Measurements from ENCODE around the gene CFAP99.
A peak's percentile ranks its signal among the peaks of the same experiment; 100 is the strongest.
"Not testable (repeated sequence)": the region's sequence is repeated elsewhere in the genome, so short reads cannot be mapped to it uniquely, and the experiment has no call there.

CFAP99 gene

GRCh38 chr4:2449051-2449450, 30.3 kb downstream of the CFAP99 start:
- no peak for DNase-seq (ENCODE audit: low spot score)

- no peak for DNase-seq (ENCODE audit: low spot score)
Measured at GRCh38 chr4:2449511-2450392, 31.0 kb downstream of the CFAP99 start.

GRCh38 chr4:2450394-2451035, 31.8 kb downstream of the CFAP99 start:
- no peak for DNase-seq (ENCODE audit: low spot score)

- DNase-seq (ENCODE audit: low spot score): no peak
Measured at GRCh38 chr4:2451036-2451520, 32.3 kb downstream of the CFAP99 start.

- no peak for DNase-seq (ENCODE audit: low spot score)
Measured at GRCh38 chr4:2451821-2452785, 33.3 kb downstream of the CFAP99 start.

GRCh38 chr4:2457481-2458295, 38.9 kb downstream of the CFAP99 start:
- no peak for DNase-seq (ENCODE audit: low spot score)

- no peak for DNase-seq (ENCODE audit: low spot score)
Measured at GRCh38 chr4:2458546-2459491, 40.1 kb downstream of the CFAP99 start.

- DNase-seq (ENCODE audit: low spot score): no peak
Measured at GRCh38 chr4:2459589-2460349, 41.0 kb downstream of the CFAP99 start.

GRCh38 chr4:2461246-2461960, 42.6 kb downstream of the CFAP99 start:
- no peak for DNase-seq (ENCODE audit: low spot score)

GRCh38 chr4:2462218-2462991, 43.6 kb downstream of the CFAP99 start:
- DNase-seq (ENCODE audit: low spot score): peak; percentile 91

GRCh38 chr4:2462992-2463762, 44.4 kb downstream of the CFAP99 start:
- no peak for DNase-seq (ENCODE audit: low spot score)

- no peak for DNase-seq (ENCODE audit: low spot score)
Measured at GRCh38 chr4:2465032-2465431, 46.3 kb downstream of the CFAP99 start.

GRCh38 chr4:2465544-2465943, 46.8 kb downstream of the CFAP99 start:
- DNase-seq (ENCODE audit: low spot score): not testable (repeated sequence)

- DNase-seq (ENCODE audit: low spot score): peak; percentile 99
Measured at GRCh38 chr4:2468456-2469191, 49.9 kb downstream of the CFAP99 start, which contains the start of gene RNF4. Gene RNF4, plus strand, starts transcription at chr4:2469106. Its CDS starts 21,388 bp downstream, at chr4:2490494.

- peak; percentile 59 for DNase-seq (ENCODE audit: low spot score)
Measured at GRCh38 chr4:2469192-2469984, 50.6 kb downstream of the CFAP99 start.
